ENCODE data around the gene STH.

DNA sequence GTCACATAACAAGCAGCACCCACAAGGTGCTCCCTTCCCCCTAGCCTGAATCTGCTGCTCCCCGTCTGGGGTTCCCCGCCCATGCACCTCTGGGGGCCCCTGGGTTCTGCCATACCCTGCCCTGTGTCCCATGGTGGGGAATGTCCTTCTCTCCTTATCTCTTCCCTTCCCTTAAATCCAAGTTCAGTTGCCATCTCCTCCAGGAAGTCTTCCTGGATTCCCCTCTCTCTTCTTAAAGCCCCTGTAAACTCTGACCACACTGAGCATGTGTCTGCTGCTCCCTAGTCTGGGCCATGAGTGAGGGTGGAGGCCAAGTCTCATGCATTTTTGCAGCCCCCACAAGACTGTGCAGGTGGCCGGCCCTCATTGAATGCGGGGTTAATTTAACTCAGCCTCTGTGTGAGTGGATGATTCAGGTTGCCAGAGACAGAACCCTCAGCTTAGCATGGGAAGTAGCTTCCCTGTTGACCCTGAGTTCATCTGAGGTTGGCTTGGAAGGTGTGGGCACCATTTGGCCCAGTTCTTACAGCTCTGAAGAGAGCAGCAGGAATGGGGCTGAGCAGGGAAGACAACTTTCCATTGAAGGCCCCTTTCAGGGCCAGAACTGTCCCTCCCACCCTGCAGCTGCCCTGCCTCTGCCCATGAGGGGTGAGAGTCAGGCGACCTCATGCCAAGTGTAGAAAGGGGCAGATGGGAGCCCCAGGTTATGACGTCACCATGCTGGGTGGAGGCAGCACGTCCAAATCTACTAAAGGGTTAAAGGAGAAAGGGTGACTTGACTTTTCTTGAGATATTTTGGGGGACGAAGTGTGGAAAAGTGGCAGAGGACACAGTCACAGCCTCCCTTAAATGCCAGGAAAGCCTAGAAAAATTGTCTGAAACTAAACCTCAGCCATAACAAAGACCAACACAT lies at the start of gene STH:
- TF ChIP-seq, protein P1, sequence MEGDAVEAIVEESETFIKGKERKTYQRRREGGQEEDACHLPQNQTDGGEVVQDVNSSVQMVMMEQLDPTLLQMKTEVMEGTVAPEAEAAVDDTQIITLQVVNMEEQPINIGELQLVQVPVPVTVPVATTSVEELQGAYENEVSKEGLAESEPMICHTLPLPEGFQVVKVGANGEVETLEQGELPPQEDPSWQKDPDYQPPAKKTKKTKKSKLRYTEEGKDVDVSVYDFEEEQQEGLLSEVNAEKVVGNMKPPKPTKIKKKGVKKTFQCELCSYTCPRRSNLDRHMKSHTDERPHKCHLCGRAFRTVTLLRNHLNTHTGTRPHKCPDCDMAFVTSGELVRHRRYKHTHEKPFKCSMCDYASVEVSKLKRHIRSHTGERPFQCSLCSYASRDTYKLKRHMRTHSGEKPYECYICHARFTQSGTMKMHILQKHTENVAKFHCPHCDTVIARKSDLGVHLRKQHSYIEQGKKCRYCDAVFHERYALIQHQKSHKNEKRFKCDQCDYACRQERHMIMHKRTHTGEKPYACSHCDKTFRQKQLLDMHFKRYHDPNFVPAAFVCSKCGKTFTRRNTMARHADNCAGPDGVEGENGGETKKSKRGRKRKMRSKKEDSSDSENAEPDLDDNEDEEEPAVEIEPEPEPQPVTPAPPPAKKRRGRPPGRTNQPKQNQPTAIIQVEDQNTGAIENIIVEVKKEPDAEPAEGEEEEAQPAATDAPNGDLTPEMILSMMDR (IDR thresholded peaks at IDR 0.05): no peak
- no peak for TF ChIP-seq EZH2 (IDR thresholded peaks at IDR 0.05)

Data from neural progenitor cell (in vitro differentiated cells).